GM21367 (cell line): ENCODE measurements around the gene USP34.

Experiments used
- ATAC-seq: cut with Tn5 transposase; IDR thresholded peaks from one replicate; pipeline ENCODE4 v1.9.1; 2021; ENCODE audit not compliant: unreplicated experiment

The USP34 gene

GRCh38 chr2:61379521-61379920 is 91.4 kb downstream of the USP34 start:
- ATAC-seq = no peak

- ATAC-seq = no peak
These were observed 92.6 kb downstream of the USP34 start for GRCh38 chr2:61378281-61378680.

- ATAC-seq = no peak
These were observed 93.8 kb downstream of the USP34 start for GRCh38 chr2:61377046-61377445.

GRCh38 chr2:61376211-61376610 is 94.7 kb downstream of the USP34 start:
- ATAC-seq = no peak

- no peak for ATAC-seq
These were observed 99.9 kb downstream of the USP34 start for GRCh38 chr2:61371027-61371426.

- ATAC-seq = no peak
These were observed 101.9 kb downstream of the USP34 start for GRCh38 chr2:61368687-61369665.

GRCh38 chr2:61367177-61367576 is 103.7 kb downstream of the USP34 start:
- ATAC-seq = no peak

GRCh38 chr2:61363580-61363979 is 107.3 kb downstream of the USP34 start:
- no peak for ATAC-seq

GRCh38 chr2:61362873-61363272 is 108.0 kb downstream of the USP34 start:
- ATAC-seq = no peak

GRCh38 chr2:61361068-61361467 is 109.8 kb downstream of the USP34 start:
- ATAC-seq = no peak

- no peak for ATAC-seq
These were observed 111.8 kb downstream of the USP34 start for GRCh38 chr2:61359058-61359457.

- ATAC-seq = no peak
These were observed 113.2 kb downstream of the USP34 start for GRCh38 chr2:61357681-61358080.

GRCh38 chr2:61356958-61357350 is 113.9 kb downstream of the USP34 start:
- no peak for ATAC-seq

- no peak for ATAC-seq
These were observed 114.5 kb downstream of the USP34 start for GRCh38 chr2:61356261-61356957.

GRCh38 chr2:61354543-61355197 is 116.2 kb downstream of the USP34 start:
- no peak for ATAC-seq

- ATAC-seq = no peak
These were observed 117.0 kb downstream of the USP34 start for GRCh38 chr2:61353909-61354308.

- ATAC-seq = no peak
These were observed 120.1 kb downstream of the USP34 start for GRCh38 chr2:61350777-61351176.

- no peak for ATAC-seq
These were observed 127.7 kb downstream of the USP34 start for GRCh38 chr2:61343141-61343540.

- no peak for ATAC-seq
These were observed 130.6 kb downstream of the USP34 start for GRCh38 chr2:61340242-61340641.

- no peak for ATAC-seq
These were observed 132.4 kb downstream of the USP34 start for GRCh38 chr2:61338447-61338846.

GRCh38 chr2:61335187-61335586 is 135.7 kb downstream of the USP34 start:
- ATAC-seq = no peak

GRCh38 chr2:61334466-61334865 is 136.4 kb downstream of the USP34 start:
- ATAC-seq = no peak
